ENCODE measurements around the gene PLD6. TPM values are rescaled to one million over a fixed set of nuclear protein-coding genes. Genes with fewer than 3 reads are reported as not detected.

Gene PLD6
- total RNA-seq, 4 donors from 2014 or later = 6.0 to 11.1 (median 8.2) TPM

DNA sequence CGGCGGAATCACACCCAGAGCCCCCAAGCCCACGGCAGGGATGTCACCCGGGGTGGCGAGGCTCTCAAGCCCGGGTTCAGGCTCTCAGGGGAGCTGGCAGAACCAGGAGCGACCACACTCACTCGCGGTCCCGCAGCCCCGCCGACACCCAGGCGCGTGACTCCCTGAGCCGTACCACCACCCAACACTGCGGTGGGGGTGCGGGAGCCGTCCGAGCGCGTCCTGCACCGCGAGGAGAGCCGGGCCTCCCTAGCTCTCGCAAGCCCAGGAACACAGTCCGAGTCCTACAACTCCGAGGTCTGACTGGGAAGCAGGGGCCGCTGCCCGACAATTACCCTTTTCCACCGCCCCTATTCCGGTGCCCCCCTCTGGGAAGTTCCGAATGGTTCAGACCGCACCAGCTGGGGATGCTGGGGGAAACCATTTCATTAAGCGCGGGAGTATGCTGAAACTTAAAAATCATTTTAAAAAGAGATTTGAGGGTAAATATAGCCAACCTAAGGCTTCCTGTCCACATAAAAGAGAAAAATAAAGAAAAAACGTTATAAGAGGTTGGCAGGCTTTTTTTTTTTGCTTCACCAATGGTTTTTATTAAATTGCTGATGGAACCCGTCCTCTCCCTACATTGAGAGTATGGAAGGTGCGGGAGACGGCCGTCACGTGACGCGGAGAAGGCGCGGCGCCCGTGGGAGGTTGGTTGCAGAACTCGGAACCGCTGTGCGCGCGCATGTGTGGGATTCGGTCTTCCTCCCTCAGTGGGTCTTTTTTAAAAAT is 31.1 kb upstream of the PLD6 start, which contains the start of gene FLCN:
Gene FLCN (minus strand): TSS at position 143 of the 774 bp plus-strand sequence. CDS start 9,031 bp downstream, outside the sequence.
- Histone ChIP-seq H3K4me3 (peak within 1 kb of the TSS; percentile 61 to 100 (median 91)), H3K4me1 (peaks cover 0 to 37% (median 15%) of the 10 kb centered on the region in 4 donors)
- peak; percentile 66 to 90 for TF ChIP-seq POLR2A (IDR thresholded peaks at IDR 0.05)
- TF ChIP-seq EP300 (IDR thresholded peaks at IDR 0.05) = peak in 1 of 2 donors; percentile 94
- TF ChIP-seq, protein P1, sequence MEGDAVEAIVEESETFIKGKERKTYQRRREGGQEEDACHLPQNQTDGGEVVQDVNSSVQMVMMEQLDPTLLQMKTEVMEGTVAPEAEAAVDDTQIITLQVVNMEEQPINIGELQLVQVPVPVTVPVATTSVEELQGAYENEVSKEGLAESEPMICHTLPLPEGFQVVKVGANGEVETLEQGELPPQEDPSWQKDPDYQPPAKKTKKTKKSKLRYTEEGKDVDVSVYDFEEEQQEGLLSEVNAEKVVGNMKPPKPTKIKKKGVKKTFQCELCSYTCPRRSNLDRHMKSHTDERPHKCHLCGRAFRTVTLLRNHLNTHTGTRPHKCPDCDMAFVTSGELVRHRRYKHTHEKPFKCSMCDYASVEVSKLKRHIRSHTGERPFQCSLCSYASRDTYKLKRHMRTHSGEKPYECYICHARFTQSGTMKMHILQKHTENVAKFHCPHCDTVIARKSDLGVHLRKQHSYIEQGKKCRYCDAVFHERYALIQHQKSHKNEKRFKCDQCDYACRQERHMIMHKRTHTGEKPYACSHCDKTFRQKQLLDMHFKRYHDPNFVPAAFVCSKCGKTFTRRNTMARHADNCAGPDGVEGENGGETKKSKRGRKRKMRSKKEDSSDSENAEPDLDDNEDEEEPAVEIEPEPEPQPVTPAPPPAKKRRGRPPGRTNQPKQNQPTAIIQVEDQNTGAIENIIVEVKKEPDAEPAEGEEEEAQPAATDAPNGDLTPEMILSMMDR (IDR thresholded peaks at IDR 0.05) = peak in 2 of 5 experiments; percentile 75 to 83

DNA sequence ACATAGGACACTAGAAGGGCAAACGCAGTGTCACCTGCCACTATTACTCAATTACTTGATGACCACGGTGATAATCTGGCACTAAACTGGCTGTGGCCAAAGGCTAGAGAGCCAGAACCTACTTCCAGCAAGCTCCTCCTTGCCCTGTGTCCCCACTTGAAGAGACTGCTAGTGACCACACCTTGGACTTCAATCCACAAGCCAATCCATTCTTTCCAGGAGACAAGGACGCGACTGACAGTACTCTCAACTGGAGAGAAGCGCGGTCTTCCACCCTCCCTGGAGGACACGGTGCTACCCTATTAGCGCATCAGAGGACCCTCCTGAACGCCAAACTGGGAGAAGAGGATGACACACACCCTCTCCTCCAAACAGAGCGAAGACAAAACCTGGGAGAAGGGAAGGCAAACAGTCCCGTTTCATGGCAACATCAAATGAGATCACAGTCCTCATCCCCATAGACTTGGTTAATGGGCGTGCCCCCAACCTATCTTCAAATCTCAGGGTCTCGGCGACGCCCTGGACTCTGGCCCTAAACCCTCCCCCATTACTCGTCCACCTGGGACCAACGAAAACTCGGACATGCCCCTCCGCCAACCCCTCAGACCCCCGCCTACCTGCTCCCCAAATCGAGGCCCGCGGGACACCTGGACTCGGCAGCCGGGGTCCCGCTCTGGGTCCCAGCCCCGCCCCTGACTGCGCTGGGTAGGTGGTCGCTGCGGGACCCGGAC is 30.3 kb upstream of the PLD6 start:
- peak overlapping the region; percentile 89 to 99 (median 91) for H3K27ac ChIP-seq
- peaks cover 0 to 37% (median 15%) of the 10 kb centered on the region in 4 donors for H3K4me1 ChIP-seq
- peak overlapping the region; percentile 61 to 100 (median 91) for H3K4me3 ChIP-seq
- peaks cover 0 to 15% (median 7%) of the 10 kb centered on the region in 3 donors for H3K36me3 ChIP-seq
- H3K9me3 ChIP-seq = no peaks in the 10 kb centered on the region
- 0% methylated on average over 26 of the region's 31 CpGs for WGBS, 2 donors
- TF ChIP-seq EP300 (IDR thresholded peaks at IDR 0.05) (no peak), POLR2A (IDR thresholded peaks at IDR 0.05) (no peak)
- TF ChIP-seq, protein P1 (IDR thresholded peaks at IDR 0.05) = no peak
- peak in 1 of 2 donors; percentile 15 for DNase-seq (ENCODE audit: low spot score in 2 of 2)
- no peaks in the 10 kb centered on the region for H3K27me3 ChIP-seq

More for the DNA sequence above, 31.1 kb upstream of the PLD6 start, which contains the start of gene FLCN:
- H3K36me3 ChIP-seq = peaks cover 0 to 7% (median under 1%) of the 10 kb centered on the region in 3 donors
- 0% methylated on average over 36 to 46 of the region's 53 CpGs for WGBS, 2 donors
- DNase-seq (ENCODE audit: low spot score in 2 of 2) = peak; percentile 92
- peak within 1 kb of the TSS; percentile 89 to 99 (median 91) for H3K27ac ChIP-seq
- H3K27me3 ChIP-seq = no peaks in the 10 kb centered on the region
- H3K9me3 ChIP-seq = no peaks in the 10 kb centered on the region

DNA sequence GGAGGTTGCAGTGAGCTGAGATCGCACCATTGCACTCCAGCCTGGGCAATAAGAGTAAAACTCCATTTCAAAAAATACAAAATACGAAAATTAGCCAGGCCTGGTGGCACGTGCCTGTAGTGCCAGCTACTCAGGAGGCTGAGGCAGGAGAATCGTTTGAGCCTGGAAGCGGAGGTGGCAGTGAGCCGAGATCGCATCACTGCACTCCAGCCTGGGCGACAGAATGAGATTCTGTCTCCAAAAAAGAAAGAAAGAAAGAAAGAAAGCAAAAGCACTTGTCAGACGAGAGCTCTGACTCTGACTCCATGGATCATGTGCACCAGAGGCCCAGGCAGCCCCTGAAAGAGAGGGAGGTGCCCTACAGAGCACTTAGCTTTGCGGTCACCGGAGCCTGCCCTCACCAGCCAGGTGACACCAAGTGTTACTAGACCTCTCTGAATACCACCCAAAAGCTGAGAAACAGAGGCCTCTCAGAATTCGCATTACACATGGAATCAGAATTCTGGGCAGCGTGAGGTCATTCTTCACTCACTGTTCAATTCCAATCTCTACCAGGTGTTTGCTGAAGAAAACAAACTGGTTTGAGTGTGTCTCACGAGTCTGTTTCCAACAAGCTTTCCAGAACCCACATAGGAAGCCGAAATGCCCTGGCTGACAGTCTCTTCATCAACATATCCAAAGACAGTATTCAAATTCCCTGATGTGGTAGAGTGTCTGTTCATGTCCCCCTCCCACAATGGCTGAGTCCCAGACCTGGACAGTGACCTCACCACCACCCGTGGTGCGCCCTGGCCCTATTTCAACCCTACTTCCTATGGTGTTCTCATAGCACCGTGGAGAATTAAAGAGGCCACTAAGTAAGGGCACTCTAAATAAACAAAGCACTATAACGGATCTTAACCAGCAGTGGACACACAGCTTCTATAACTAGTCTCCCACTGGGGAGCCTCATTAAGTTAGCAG is 29.4 kb upstream of the PLD6 start:
- peak in 1 of 2 donors; percentile 21 for DNase-seq (ENCODE audit: low spot score in 2 of 2)
- WGBS, 2 donors = 45 to 47% methylated on average over 19 of the region's 19 CpGs

DNA sequence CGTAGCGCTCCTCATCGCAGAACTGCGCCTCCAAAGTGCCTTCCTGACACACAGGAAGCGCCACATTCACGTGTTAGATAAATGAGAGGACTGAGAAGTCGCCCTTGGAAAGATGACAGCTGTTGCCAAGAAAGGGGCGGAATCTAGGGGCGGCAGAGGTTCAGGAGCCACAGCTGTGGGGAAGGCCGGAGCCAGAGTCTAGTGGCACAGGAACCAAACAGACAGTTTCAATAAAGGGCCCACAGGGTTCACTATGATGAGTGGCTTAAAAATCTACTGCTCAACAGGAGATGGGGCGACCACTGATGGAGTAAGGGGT is 26.1 kb upstream of the PLD6 start:
- Histone ChIP-seq H3K4me1 (peaks cover 0 to 30% (median 15%) of the 10 kb centered on the region in 4 donors), H3K9me3 (no peaks in the 10 kb centered on the region), H3K27me3 (no peaks in the 10 kb centered on the region), H3K36me3 (peaks cover 2 to 57% (median 27%) of the 10 kb centered on the region in 3 donors), H3K4me3 (no peak overlapping the region), H3K27ac (no peak overlapping the region)
- no peak for DNase-seq (ENCODE audit: low spot score in 2 of 2)
- WGBS, 2 donors = 86 to 89% methylated on average over 11 of the region's 11 CpGs
- no peak for TF ChIP-seq POLR2A (IDR thresholded peaks at IDR 0.05)
- TF ChIP-seq, protein P1 (IDR thresholded peaks at IDR 0.05) = no peak
- TF ChIP-seq EP300 (IDR thresholded peaks at IDR 0.05) = no peak

More for the DNA sequence above, 29.4 kb upstream of the PLD6 start:
- Histone ChIP-seq H3K36me3 (peaks cover 0 to 24% (median 11%) of the 10 kb centered on the region in 3 donors), H3K27me3 (no peaks in the 10 kb centered on the region), H3K9me3 (no peaks in the 10 kb centered on the region), H3K27ac (peak overlapping the region in 3 of 4 donors; percentile 89 to 99 (median 92)), H3K4me1 (peaks cover 0 to 37% (median 15%) of the 10 kb centered on the region in 4 donors), H3K4me3 (peak overlapping the region; percentile 61 to 100 (median 91))
- TF ChIP-seq, protein P1 (IDR thresholded peaks at IDR 0.05) = no peak
- no peak for TF ChIP-seq EP300 (IDR thresholded peaks at IDR 0.05)
- TF ChIP-seq POLR2A (IDR thresholded peaks at IDR 0.05) = no peak

All from tibial nerve (tissue), 4 donors.